PC-3 (cell line): ENCODE results near the gene FLNB.
A peak's percentile ranks its signal among the peaks of the same experiment; 100 is the strongest.

Experiments used
- CTCF ChIP-seq: fragments of 300-600 bp; sonication (generic); conservative IDR thresholded peaks from 2 replicates; pipeline ENCODE4 v1.5.1; 2017; ENCODE audit warnings: antibody characterized with exemption, low read depth, mild to moderate bottlenecking, low read length
- EZH2phosphoT487 ChIP-seq: fragments of 300-600 bp; sonication (generic); IDR thresholded peaks from 2 replicates; pipeline ENCODE4 v1.6.1; 2018; ENCODE audit warnings: mild to moderate bottlenecking, antibody characterized with exemption, low read length, borderline replicate concordance

GRCh38 chr3:58026598-58026997 is 18.4 kb downstream of the FLNB start:
- TF ChIP-seq EZH2phosphoT487: no peak
- peak; percentile 55 for TF ChIP-seq CTCF
